T-helper 1 cell treated with Interleukin-12 subunit alpha and Interleukin-12 subunit beta and Interleukin-4 antibody, amounts not matched to agents 30 ng/mL and 1 ng/mL, for 36 hours (primary cell): ENCODE data around the gene DCAF12. TPM values are rescaled to one million over a fixed set of nuclear protein-coding genes. Genes with fewer than 3 reads are reported as not detected.
"Not testable (repeated sequence)": the region's sequence is repeated elsewhere in the genome, so short reads cannot be mapped to it uniquely, and the experiment has no call there.

Experiments
- intact Hi-C: fragments of 100-400 bp; cut with micrococcal nuclease; formaldehyde crosslinking; loops from one replicate; pipeline ENCODE4 v1.15.1; 2024
- total RNA-seq: library from RNA; stranded (reverse); gene quantifications from 2 replicates; pipeline ENCODE4 v1.2.3, GENCODE V29; 2022

The DCAF12 gene
- total RNA-seq, 1 donor from 2014 or later, result 39.7 TPM

DNA sequence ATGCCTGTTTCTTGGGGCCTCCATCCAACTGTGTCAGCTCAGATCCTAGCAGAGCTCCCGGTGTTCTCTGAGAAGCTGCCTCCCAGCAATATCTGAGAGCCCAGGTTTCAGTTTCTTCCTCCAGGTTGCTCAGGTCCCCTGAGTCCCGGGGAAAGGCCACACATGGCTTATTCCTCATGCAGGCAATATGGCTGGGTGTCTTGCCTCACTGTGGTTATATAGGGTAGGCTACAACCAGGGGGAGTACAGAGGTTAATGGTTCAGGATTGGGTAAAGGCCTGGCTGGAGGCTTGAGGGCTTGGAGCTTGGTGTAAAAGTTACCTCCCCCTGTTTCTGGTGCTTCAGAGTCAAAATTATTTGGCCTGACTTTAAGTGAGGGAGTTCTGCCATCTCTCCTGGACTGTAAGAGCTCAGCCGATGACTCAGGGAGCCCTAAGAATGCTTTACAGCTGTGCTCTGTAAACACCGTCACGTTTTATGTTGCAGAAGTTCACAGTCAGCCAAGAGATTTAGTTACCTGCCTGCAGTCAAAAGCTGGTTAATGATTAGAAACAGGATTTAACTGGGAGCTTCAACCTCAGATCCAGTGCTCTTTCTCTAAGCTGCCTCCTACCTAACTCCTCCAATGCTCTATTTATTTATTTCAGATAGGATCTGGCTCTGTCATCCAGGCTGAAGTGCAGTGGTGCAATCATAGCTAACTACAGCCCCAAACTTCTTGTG lies 53.5 kb downstream of the DCAF12 start:
- intact Hi-C loops, result no loop called here

DNA sequence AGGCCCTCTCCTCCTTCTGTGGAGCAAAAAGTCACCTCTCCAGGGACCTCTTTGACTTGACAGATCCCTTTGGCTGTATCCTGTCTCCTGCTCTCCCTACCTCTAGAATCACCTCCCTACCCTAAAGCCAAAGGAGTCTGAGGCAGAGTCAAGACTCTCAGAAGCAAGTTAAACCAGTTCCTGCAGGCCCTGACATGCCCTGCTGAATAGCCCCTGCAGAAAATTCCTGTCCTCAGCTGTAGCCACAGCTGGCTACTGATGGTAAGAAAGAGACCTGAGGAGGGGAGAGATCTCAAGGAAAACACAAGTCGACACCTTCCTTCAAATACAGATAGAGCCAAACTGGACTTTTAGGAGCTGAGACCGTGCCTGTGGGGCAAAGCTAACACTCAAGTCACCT lies 54.1 kb downstream of the DCAF12 start:
- intact Hi-C loops, result no loop called here

DNA sequence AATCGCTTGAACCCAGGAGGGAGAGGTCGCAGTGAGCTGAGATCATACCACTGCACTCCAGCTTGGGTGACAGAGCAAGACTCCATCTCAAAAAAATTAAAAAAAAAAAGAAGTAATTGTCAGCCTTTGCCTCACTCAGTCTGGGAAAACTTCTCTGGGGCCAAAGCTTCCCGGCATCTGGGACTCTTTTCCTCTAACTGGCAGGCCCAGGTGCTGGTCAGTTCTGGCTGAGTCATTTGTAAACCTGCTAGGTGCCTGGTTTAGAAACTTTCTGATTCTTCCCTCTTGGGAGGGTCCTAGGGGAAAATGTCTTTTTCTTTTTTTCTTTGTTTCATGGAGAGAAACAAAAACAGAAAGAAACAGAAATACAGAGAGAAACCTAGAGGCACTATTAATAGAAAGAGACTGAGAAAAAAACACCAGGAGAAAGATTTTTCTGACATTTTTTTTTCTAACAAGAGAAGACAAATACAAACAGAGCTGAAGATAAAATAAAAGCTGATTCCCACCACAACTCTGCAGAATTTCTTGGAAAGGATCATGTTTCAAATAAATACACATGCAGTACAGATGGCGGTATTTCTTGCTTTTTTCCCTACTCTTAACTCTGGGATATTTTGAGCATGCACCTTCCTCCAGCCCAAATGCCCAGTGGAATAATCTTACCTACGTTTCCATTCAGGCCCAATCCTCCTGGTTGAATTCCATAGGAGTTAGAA lies 55.7 kb downstream of the DCAF12 start:
- intact Hi-C loops, result no loop called here

DNA sequence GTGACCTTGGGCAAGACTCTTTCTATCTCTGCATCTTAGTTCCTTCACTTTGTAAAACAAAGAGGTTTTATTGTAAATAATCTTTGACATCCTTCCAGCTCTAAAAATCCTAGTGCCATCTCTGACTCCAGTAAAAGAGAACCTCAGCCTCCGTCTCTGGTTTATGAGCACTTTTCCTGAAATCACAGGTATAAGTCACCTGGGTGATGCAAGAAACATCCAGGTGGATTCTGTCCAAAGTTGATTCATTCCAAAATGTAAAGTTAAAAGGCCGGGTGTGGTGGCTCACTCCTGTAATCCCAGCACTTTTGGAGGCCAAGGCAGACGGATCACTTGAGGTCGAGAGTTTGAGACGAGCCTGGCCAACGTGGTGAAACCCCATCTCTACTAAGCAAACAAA lies 56.7 kb downstream of the DCAF12 start:
- intact Hi-C loops, result no loop called here

DNA sequence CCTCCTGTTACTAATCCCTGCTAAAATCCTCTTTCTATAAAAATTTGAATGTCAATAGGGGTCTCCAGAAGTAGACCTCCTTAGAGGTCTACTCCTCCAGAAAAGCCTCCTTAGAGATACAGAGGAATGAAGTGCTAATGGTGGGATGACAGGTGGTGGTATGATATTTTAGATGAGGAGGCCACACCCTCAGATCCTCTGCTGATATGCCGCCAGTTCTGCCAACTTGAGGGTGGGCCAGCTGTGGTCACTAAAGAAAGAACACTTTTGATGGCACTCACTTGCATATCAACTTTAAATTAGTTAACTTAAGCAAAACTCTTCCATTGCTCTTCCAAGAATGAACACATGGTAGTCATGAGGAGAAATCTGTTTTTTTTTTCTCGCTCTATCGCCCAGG lies 61.0 kb downstream of the DCAF12 start:
- intact Hi-C loops, result no loop called here

DNA sequence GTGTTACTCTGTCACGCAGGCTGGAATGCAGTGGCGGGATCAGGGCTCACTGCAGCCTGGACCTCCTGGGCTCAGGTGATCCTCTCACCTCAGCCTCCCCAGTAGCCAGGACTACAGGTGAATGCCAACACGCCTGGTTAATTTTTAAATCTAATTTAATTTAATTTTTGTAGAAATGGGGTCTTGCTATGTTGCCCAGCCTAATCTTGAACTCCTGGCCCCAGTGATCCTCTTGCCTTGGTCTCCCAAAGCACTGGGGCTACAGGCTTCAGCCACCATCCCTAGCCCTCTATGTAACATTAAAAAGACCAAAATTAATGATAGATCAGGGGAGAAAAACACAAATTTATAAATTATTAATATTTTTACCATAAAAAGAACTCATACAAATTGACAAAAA lies 66.5 kb downstream of the DCAF12 start:
- intact Hi-C loops, result no loop called here

DNA sequence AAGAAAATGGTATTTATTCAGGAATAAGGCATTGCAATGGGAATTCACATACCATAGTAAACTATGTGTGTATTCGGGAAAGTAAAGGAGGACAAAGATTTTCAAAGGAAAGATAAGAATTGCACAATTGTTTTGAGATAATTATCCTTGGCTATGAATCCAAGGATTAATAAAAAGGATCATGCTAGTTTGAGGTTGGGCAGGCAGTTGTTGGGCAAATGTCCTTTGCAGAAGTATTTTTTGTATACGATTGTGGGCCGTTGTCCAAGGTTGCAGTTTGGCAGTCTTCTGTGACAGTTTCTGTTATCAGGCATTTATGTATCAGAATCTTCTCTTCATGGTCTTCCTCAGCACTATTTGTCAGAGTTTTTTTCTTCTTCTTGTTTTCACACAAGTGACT lies 67.2 kb downstream of the DCAF12 start:
- intact Hi-C loops, result no loop called here

DNA sequence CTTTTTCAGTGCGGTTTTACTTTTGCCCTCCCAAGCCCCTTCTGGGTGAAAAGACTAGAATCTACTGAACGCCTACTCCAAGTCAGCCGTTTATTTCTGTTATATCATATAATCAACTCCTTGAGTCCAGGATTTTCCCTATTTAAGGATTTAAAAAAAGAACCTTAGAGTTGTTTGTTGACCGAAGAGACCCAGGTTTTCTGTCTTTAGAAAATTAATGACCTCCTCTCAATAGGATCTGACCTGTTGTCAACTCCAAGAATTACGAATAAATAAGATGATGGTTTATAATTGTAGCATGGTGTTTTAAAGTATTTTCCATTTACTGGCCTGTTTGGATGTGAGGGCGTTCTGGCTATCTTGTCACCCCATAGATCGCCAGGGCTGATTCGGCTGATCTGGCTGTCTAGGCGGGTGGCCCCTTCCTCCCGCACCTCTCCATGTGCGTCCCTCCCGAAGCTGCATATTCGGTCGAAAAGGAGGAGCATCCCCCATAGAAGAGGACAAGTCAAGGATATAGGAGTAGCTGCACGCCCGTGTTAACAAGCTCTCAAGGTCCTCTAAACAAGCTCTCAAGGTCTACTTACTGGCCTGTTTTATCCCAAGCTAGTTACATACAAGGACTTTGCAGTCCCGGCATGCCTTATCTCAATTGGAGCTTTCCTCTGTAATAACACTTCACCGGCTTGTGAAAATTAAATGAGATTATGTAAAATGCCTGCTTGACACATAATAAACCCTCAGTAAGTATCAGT lies 76.7 kb downstream of the DCAF12 start:
- intact Hi-C loops, result loop anchor here (1.0 to 10.0 kb wide), 15 partner anchors 25 to 1777 kb away; partner anchors contain the start of genes B4GALT1, CCL27, DCAF12 and DNAI1

DNA sequence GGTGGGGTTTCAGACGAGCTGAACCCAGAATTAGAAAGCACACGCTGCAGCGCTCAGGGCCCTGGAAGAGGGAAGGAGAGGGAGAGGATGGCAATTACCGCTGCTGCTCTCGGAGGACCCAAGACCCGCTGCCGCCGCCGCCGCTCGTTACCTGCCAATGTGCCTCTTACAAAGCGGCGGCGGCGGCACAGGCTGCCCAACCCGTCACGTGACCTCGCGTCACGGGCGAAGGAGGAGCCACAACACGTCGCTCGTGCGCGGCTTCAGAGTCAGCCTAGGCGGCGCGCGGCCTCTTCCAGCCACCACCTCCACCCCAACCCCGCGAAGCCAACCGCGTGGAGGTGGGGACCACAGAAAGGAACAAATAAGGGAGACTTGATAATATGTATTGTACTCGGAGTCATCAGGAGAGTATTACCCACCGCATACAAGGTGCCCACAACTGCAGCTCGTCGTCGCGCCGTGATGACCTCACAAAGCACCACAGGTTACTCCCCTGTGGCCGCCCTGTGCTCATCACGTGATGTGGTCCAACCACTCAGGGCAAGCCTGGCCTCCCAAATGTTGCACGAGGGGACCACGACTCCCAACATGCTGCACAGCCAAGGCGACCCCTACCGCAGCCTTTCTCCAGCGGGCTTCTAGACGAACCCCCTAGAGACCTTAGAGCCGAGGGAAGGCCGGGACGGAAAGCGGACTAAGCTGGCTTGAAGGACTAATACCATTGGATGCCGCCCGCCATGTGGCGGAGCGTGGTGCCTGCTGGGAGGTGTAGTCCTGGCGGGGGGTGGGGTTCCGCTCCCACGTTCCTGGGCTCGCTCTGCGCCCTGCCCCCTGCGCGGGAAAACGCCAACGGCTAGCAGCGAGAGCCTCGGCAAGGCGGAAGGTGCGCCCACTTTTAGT lies 77.5 kb downstream of the DCAF12 start, which contains the start of gene UBAP2:
Gene UBAP2, minus strand, starts transcription at position 161 of the 903 bp plus-strand sequence. CDS start 31,739 bp downstream, outside the sequence.
- intact Hi-C loops, result loop anchor here (1.0 to 10.0 kb wide), 15 partner anchors 26 to 1778 kb away; partner anchors contain the start of genes B4GALT1, CCL27, DCAF12 and DNAI1

DNA sequence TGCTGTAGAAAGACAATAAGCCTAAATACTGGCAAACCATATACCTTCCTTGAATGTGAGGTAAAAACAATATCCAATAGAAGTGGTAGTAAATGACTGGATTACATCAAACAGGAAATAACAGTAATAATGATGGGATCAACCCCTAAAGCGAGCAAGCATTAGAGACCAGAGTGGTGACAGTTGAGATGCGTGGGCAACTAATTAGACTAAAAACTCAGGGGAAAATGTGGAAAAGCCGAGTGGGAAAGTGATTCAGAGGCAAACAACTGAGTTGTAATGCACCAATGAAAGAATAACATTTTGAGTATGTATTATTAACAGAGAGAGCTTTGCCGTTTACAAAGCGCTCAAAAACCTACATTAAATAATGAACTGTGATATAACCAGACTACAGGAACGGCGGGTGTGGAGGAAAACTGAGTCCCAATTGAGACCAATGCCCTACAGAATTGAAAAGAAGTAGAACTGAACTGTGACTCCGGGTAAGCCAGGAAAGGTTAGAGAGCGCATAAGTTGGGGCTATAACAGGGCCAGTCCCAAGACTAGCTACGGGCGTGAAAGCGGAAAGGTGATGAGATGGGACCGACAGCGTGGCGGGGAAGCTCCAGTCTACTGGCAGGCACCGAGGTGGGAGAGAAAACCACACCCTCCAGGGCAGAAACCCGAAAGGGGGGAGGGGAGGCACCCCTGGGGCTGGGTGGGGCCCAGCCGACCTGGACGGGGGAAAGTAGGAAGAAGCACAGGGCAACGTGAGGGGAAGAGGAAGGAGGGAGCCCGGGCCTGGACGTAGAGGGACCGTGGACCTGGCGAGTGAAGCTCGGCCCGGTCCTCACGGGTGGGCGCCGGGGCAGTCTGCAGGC lies 78.4 kb downstream of the DCAF12 start:
- intact Hi-C loops, result loop anchor here (2.0 to 10.0 kb wide), 8 partner anchors 27 to 1779 kb away; partner anchors contain the start of genes B4GALT1, CCL27, DNAI1 and FAM219A

DNA sequence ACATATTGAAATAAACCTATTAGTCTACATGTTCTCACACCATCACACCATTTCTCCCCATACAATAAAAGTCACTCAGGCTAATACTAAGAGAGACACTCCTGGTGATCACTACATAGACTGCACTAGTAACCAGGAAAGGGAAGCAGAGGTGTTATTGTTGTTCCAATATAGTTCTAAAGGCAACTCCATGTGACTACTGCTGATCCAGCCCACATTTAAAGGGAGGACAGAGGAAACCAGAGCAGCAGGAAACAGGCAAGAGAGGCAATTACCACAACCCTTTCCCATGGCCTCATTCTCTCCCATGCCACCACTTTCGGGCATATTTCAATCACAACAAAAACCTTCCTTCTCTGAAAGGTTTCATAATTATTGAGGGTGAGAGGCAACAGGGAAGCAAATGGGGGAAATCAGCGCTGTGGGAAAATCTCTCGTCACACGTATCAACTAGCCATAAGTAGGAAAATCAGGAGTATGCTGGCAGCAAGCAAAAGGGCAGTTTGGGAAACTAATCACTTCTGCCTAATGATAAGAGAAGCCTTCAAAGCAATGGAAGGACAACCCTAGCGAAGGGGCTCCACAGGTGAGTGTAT lies 79.6 kb downstream of the DCAF12 start:
- intact Hi-C loops, result loop anchor here (5.0 to 10.0 kb wide), 5 partner anchors 35 to 1780 kb away; partner anchors contain the start of genes B4GALT1, CCL27, FAM221B and SMU1

DNA sequence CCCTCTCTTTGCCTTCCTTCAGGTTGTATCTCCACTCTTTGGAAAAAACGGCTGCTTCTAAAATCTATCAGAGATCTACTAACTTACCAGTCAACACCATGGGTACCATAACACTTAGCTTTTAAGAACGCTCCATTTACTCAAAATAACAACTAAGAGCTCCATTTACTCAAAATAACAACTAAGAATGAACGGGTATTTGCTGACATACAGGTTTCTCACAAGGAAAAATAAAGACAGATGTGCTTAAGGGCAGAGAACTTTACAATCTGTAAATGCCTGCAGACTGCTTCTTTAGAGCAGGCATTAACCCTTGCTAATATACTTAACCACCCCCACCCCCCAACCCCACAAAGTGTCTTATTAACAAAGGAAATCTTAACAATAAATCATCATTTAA lies 80.6 kb downstream of the DCAF12 start:
- intact Hi-C loops, result loop anchor here (5.0 to 10.0 kb wide), 5 partner anchors 34 to 1781 kb away; partner anchors contain the start of genes B4GALT1, CCL27, FAM221B and SMU1

DNA sequence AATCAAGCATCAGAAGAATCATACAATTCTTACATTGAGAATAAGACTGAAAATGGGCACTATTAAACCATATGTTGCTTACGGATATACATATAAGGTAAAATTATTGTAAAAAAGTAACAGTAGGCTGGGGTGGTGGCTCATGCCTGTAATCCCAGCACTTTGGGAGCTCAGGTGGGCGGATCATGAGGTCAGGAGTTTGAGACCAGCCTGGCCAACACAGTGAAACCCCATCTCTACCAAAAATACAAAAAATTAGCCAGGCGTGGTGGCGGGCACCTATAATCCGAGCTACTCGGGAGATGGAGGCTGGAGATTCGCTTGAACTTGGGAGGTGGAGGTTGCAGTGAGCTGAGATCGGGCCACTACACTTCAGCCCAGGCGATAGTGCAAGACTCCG lies 84.4 kb downstream of the DCAF12 start:
- intact Hi-C loops, result loop anchor here (10.0 kb wide), 1 partner anchor 623 kb away; the partner anchor contains the start of gene CCL27

DNA sequence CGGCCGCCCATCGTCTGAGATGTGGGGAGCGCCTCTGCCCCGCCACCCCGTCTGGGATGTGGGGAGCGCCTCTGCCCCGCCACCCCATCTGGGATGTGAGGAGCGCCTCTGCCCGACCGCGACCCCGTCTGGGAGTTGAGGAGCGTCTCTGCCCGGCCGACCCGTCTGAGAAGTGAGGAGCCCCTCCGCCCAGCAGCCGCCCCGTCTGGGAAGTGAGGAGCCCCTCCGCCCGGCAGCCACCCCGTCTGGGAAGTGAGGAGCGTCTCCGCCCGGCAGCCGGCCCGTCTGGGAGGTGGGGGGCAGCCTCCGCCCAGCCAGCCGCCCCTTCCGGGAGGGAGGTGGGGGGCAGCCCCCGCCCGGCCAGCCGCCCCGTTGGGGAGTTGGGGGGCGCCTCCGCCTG lies 87.6 kb downstream of the DCAF12 start:
- intact Hi-C loops, result not testable (repeated sequence)

DNA sequence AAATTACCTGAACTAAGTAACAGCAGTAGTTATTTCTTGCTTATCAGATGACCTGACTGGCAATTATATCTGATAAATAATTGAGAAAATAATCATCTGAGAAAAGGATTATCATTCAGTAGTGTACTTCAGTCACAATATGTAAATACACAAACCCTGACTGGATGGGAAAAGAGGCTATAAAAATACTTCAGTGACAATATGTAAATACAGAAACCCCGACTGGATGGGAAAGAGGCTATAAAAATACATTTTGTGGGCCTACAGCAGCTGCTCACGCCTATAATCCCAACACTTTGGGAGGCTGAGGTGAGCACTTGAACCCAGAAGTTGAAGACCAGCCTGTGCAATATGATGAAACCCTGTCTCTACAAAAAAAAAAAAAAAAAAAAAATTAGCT lies 88.9 kb downstream of the DCAF12 start:
- intact Hi-C loops, result no loop called here

DNA sequence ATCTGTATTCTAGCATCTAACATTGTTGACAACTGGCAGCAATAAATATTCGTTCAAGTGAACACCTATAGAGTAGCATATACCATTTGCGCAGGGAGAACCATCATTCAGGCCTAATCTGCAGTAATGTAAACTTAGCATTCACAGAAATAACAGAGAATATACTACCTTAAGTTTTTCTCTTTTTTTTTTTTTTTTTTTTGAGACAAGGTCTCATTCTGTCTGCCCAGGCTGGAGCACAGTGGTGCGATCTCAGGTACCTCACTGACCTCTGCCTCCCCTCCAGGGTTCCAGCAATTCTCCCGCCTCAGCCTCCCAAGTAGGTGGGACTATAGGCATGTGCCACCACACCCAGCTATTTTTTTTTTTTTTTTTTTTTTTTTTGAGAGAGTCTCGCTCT lies 89.9 kb downstream of the DCAF12 start:
- intact Hi-C loops, result no loop called here
